PC-9 (cell line): Measurements from ENCODE around the gene CYB5R4.

Source experiments
- CTCF ChIP-seq: fragments of 200-600 bp; sonication (generic); conservative IDR thresholded peaks from 2 replicates; pipeline ENCODE4 v1.6.1; 2017; ENCODE audit warnings: mixed run types, antibody characterized with exemption, mild to moderate bottlenecking, moderate library complexity
- EZH2 ChIP-seq: fragments of 200-600 bp; sonication (generic); IDR thresholded peaks from 2 replicates; pipeline ENCODE4 v1.8.0; 2017; ENCODE audit warnings: antibody characterized with exemption, low read depth

- no peak for TF ChIP-seq CTCF
- TF ChIP-seq EZH2, result no peak
Observed at GRCh38 chr6:83904395-83904794, 44.9 kb downstream of the CYB5R4 start.
